GM23338 (cell line): ENCODE results near the gene TBX2. TPM values are rescaled to one million over a fixed set of nuclear protein-coding genes. Genes with fewer than 3 reads are reported as not detected.

Experiments
- ATAC-seq: fragments of 200-7000 bp; cut with Tn5 transposase; 3 replicates; pipeline ENCODE4 v1.9.1; 2020
- DNase-seq: peaks from one replicate; pipeline ENCODE4 v3.0.0-alpha.2; 2015; ENCODE audit warnings: low spot score
- H2AFZ ChIP-seq: fragments of 200-600 bp; sonication (generic); 2 replicates; pipeline ENCODE4 v1.8.0; 2016; ENCODE audit warnings: antibody characterized with exemption, mild to moderate bottlenecking, moderate library complexity
- H3F3A ChIP-seq: fragments of 200-600 bp; sonication (generic); replicated peaks from 2 replicates; pipeline ENCODE4 v1.8.0; 2017; ENCODE audit warnings: antibody characterized with exemption, mixed run types, low read depth
- H3K27ac ChIP-seq: fragments of 200-600 bp; sonication (generic); 2 replicates; pipeline ENCODE4 v1.6.1; 2016; ENCODE audit warnings: low read depth
- H3K27me3 ChIP-seq: fragments of 200-600 bp; sonication (generic); 2 replicates; pipeline ENCODE4 v1.8.0; 2016; ENCODE audit warnings: mild to moderate bottlenecking, mixed run types, moderate library complexity; ENCODE audit not compliant: insufficient read depth
- H3K36me3 ChIP-seq: fragments of 200-600 bp; sonication (generic); 2 replicates; pipeline ENCODE4 v1.8.0; 2016; ENCODE audit warnings: mild to moderate bottlenecking; ENCODE audit not compliant: insufficient read depth
- H3K4me1 ChIP-seq: fragments of 200-600 bp; sonication (generic); 2 replicates; pipeline ENCODE4 v1.8.0; 2016; ENCODE audit warnings: mild to moderate bottlenecking, moderate library complexity; ENCODE audit not compliant: insufficient read depth
- H3K4me2 ChIP-seq: fragments of 200-600 bp; sonication (generic); 2 replicates; pipeline ENCODE4 v1.7.1; 2017; ENCODE audit warnings: mixed run types
- H3K4me3 ChIP-seq: fragments of 200-600 bp; sonication (generic); 2 replicates; pipeline ENCODE4 v1.6.1; 2016; ENCODE audit warnings: mixed run types
- H3K79me2 ChIP-seq: fragments of 200-600 bp; sonication (generic); replicated peaks from 2 replicates; pipeline ENCODE4 v1.8.0; 2017; ENCODE audit warnings: mild to moderate bottlenecking; ENCODE audit not compliant: insufficient read depth
- H3K9me2 ChIP-seq: fragments of 200-600 bp; sonication (generic); 2 replicates; pipeline ENCODE4 v1.8.0; 2017; ENCODE audit not compliant: insufficient read depth
- H4K20me1 ChIP-seq: fragments of 200-600 bp; sonication (generic); replicated peaks from 2 replicates; pipeline ENCODE4 v1.8.0; 2017; ENCODE audit warnings: mild to moderate bottlenecking; ENCODE audit not compliant: insufficient read depth
- H3K27ac Mint-ChIP-seq: 2 replicates; pipeline ENCODE4 v1.8.0; 2020; ENCODE audit warnings: inconsistent platforms, mild to moderate bottlenecking, moderate library complexity, mixed read lengths
- H3K27me3 Mint-ChIP-seq: 3 replicates; pipeline ENCODE4 v1.8.0; 2022; ENCODE audit warnings: low read depth, mild to moderate bottlenecking, moderate library complexity, mixed read lengths, inconsistent platforms; ENCODE audit not compliant: insufficient read depth, poor library complexity
- H3K36me3 Mint-ChIP-seq: 3 replicates; pipeline ENCODE4 v1.8.0; 2021; ENCODE audit warnings: low read depth, mild to moderate bottlenecking, inconsistent platforms, moderate library complexity, mixed read lengths
- H3K4me1 Mint-ChIP-seq: 3 replicates; pipeline ENCODE4 v1.8.0; 2020; ENCODE audit warnings: mild to moderate bottlenecking, inconsistent platforms, mixed read lengths
- H3K4me3 Mint-ChIP-seq: 3 replicates; pipeline ENCODE4 v1.8.0; 2021; ENCODE audit warnings: moderate library complexity, mild to moderate bottlenecking, inconsistent platforms, mixed read lengths
- H3K9me3 Mint-ChIP-seq: 3 replicates; pipeline ENCODE4 v1.8.0; 2020; ENCODE audit warnings: moderate library complexity, mild to moderate bottlenecking, inconsistent platforms, mixed read lengths
- CREB1 ChIP-seq: fragments of 250-450 bp; sonication (Bioruptor Pico); IDR thresholded peaks from 2 replicates; pipeline ENCODE4 v1.5.0; 2020; ENCODE audit warnings: low read depth, mild to moderate bottlenecking, moderate library complexity
- EZH2 ChIP-seq: fragments of 200-600 bp; sonication (generic); IDR thresholded peaks from one replicate; pipeline ENCODE4 v1.8.0; 2017; ENCODE audit warnings: antibody characterized with exemption, mild to moderate bottlenecking, low read depth; ENCODE audit not compliant: unreplicated experiment
- EZH2phosphoT487 ChIP-seq: fragments of 200-600 bp; sonication (generic); IDR thresholded peaks from one replicate; pipeline ENCODE4 v1.8.1; 2018; ENCODE audit warnings: antibody characterized with exemption; ENCODE audit not compliant: unreplicated experiment
- JUNB ChIP-seq: IDR thresholded peaks from one replicate; pipeline ENCODE4 v1.6.1; 2016; ENCODE audit warnings: antibody characterized with exemption; ENCODE audit not compliant: unreplicated experiment
- NANOG ChIP-seq: IDR thresholded peaks from 2 replicates; pipeline ENCODE4 v1.6.1; 2016; ENCODE audit warnings: antibody characterized with exemption, borderline replicate concordance
- POLR2AphosphoS5 ChIP-seq: IDR thresholded peaks from 2 replicates; pipeline ENCODE4 v1.6.1; 2016; ENCODE audit warnings: antibody characterized with exemption, low read depth
- STAT1 ChIP-seq: IDR thresholded peaks from one replicate; pipeline ENCODE4 v1.6.1; 2016; ENCODE audit warnings: antibody characterized with exemption; ENCODE audit not compliant: unreplicated experiment
- ZNF114 ChIP-seq: fragments of 250-450 bp; sonication (Bioruptor Pico); IDR thresholded peaks from 2 replicates; pipeline ENCODE4 v1.5.0; 2020; ENCODE audit warnings: mild to moderate bottlenecking, moderate library complexity
- ZNF331 ChIP-seq: fragments of 250-450 bp; sonication (Bioruptor Pico); IDR thresholded peaks from 2 replicates; pipeline ENCODE4 v1.5.0; 2020; ENCODE audit warnings: low read depth, mild to moderate bottlenecking, moderate library complexity
- polyA plus RNA-seq: library from polyadenylated mRNA; unstranded; fragments of >200 nt; fragmentation: Nextera tagmentation; extraction: Ambion mirVana; gene quantifications from 2 replicates; pipeline ENCODE4 v1.2.1, GENCODE V29; 2016
- total RNA-seq: library from RNA; depleted of rRNA; stranded (reverse); fragments of >200 nt; shearing (Covaris generic); gene quantifications from 2 replicates; pipeline ENCODE4 v1.2.3, GENCODE V29; 2014
- TF ChIP-seq, protein P1 (sequence below), 2 experiments: fragments of 200-600 bp in 1 of 2; sonication (generic) in 1 of 2; conservative IDR thresholded peaks; 2 replicates each; pipeline versions ENCODE4 v1.5.1 to v1.6.1; 2016 to 2017; ENCODE audit warnings: antibody characterized with exemption in 2 of 2, low read depth in 2 of 2, mild to moderate bottlenecking in 2 of 2, moderate library complexity in 1 of 2
- TF ChIP-seq, protein P2 (sequence below): IDR thresholded peaks from one replicate; pipeline ENCODE4 v1.6.1; 2018; ENCODE audit warnings: antibody characterized with exemption; ENCODE audit not compliant: unreplicated experiment
- TF ChIP-seq, protein P3 (sequence below): fragments of 250-450 bp; sonication (Bioruptor Pico); IDR thresholded peaks from 2 replicates; pipeline ENCODE4 v1.5.0; 2020; ENCODE audit warnings: mild to moderate bottlenecking, moderate library complexity
- TF ChIP-seq, protein P4 (sequence below): IDR thresholded peaks from 2 replicates; pipeline ENCODE4 v1.6.1; 2016; ENCODE audit warnings: antibody characterized with exemption

TBX2 gene
- total and polyA plus RNA-seq, 2 experiments from 2014 or later = not detected

DNA sequence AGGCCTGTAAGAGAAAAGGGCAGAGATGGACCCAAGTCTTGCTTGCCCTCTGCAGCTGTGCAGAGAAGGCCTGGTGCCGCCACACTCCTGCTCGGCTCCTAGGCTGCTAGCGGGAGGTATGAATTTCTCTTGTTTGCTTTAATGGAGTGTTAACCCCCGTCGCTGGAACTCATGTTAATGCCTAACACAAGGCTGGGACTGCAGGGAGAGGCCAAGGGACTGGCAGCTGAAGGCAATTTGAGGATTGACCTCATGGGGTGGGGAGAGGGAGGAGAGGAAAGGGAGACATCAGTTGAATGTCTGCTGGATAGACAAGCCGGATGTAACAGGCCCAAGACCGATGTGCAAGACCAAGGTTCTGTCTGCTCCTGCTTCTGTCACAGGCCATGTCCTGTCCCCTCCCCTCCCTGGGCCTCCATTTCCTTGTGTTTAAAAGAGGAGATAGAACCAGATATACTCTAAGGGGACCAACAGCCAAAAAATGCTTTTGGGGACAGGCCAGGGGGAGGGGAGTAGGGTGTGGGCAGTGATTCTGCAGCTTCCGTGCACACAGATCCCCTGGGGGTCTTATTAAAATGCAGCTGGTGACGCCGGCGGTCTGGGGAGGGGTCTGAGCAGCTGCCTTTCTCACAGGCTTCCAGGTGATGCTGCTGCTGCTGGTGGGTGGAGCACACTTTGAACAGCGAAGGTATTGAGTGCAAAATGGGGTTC is 46.7 kb upstream of the TBX2 start:
- ATAC-seq = peak; percentile 72
- H3K4me3 ChIP-seq = no peak overlapping the region
- H3K27ac ChIP-seq = no peak overlapping the region
- no peak overlapping the region for H3K27ac Mint-ChIP-seq
- no peaks in the 10 kb centered on the region for H3K79me2 ChIP-seq
- H3K9me2 ChIP-seq = no peaks in the 10 kb centered on the region
- no peaks in the 10 kb centered on the region for H3K27me3 ChIP-seq
- H3K4me1 Mint-ChIP-seq = peaks cover 16% of the 10 kb centered on the region
- no peak overlapping the region for H2AFZ ChIP-seq
- H3K27me3 Mint-ChIP-seq = peaks cover 6% of the 10 kb centered on the region
- 0 out of 2 replicates have a peak overlapping the region, but pooled peaks have one; percentile 8 for H3K4me2 ChIP-seq
- TF ChIP-seq, protein P1, sequence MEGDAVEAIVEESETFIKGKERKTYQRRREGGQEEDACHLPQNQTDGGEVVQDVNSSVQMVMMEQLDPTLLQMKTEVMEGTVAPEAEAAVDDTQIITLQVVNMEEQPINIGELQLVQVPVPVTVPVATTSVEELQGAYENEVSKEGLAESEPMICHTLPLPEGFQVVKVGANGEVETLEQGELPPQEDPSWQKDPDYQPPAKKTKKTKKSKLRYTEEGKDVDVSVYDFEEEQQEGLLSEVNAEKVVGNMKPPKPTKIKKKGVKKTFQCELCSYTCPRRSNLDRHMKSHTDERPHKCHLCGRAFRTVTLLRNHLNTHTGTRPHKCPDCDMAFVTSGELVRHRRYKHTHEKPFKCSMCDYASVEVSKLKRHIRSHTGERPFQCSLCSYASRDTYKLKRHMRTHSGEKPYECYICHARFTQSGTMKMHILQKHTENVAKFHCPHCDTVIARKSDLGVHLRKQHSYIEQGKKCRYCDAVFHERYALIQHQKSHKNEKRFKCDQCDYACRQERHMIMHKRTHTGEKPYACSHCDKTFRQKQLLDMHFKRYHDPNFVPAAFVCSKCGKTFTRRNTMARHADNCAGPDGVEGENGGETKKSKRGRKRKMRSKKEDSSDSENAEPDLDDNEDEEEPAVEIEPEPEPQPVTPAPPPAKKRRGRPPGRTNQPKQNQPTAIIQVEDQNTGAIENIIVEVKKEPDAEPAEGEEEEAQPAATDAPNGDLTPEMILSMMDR (conservative IDR thresholded peaks at IDR 0.05; ENCODE audit: low read depth in 2 of 2) = no peak
- TF ChIP-seq, protein P2, sequence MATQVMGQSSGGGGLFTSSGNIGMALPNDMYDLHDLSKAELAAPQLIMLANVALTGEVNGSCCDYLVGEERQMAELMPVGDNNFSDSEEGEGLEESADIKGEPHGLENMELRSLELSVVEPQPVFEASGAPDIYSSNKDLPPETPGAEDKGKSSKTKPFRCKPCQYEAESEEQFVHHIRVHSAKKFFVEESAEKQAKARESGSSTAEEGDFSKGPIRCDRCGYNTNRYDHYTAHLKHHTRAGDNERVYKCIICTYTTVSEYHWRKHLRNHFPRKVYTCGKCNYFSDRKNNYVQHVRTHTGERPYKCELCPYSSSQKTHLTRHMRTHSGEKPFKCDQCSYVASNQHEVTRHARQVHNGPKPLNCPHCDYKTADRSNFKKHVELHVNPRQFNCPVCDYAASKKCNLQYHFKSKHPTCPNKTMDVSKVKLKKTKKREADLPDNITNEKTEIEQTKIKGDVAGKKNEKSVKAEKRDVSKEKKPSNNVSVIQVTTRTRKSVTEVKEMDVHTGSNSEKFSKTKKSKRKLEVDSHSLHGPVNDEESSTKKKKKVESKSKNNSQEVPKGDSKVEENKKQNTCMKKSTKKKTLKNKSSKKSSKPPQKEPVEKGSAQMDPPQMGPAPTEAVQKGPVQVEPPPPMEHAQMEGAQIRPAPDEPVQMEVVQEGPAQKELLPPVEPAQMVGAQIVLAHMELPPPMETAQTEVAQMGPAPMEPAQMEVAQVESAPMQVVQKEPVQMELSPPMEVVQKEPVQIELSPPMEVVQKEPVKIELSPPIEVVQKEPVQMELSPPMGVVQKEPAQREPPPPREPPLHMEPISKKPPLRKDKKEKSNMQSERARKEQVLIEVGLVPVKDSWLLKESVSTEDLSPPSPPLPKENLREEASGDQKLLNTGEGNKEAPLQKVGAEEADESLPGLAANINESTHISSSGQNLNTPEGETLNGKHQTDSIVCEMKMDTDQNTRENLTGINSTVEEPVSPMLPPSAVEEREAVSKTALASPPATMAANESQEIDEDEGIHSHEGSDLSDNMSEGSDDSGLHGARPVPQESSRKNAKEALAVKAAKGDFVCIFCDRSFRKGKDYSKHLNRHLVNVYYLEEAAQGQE = no peak
- no peak for TF ChIP-seq CREB1 (CRISPR knock-in tag)
- TF ChIP-seq ZNF114 (CRISPR knock-in tag) = no peak
- no peak for TF ChIP-seq POLR2AphosphoS5
- TF ChIP-seq, protein P3, sequence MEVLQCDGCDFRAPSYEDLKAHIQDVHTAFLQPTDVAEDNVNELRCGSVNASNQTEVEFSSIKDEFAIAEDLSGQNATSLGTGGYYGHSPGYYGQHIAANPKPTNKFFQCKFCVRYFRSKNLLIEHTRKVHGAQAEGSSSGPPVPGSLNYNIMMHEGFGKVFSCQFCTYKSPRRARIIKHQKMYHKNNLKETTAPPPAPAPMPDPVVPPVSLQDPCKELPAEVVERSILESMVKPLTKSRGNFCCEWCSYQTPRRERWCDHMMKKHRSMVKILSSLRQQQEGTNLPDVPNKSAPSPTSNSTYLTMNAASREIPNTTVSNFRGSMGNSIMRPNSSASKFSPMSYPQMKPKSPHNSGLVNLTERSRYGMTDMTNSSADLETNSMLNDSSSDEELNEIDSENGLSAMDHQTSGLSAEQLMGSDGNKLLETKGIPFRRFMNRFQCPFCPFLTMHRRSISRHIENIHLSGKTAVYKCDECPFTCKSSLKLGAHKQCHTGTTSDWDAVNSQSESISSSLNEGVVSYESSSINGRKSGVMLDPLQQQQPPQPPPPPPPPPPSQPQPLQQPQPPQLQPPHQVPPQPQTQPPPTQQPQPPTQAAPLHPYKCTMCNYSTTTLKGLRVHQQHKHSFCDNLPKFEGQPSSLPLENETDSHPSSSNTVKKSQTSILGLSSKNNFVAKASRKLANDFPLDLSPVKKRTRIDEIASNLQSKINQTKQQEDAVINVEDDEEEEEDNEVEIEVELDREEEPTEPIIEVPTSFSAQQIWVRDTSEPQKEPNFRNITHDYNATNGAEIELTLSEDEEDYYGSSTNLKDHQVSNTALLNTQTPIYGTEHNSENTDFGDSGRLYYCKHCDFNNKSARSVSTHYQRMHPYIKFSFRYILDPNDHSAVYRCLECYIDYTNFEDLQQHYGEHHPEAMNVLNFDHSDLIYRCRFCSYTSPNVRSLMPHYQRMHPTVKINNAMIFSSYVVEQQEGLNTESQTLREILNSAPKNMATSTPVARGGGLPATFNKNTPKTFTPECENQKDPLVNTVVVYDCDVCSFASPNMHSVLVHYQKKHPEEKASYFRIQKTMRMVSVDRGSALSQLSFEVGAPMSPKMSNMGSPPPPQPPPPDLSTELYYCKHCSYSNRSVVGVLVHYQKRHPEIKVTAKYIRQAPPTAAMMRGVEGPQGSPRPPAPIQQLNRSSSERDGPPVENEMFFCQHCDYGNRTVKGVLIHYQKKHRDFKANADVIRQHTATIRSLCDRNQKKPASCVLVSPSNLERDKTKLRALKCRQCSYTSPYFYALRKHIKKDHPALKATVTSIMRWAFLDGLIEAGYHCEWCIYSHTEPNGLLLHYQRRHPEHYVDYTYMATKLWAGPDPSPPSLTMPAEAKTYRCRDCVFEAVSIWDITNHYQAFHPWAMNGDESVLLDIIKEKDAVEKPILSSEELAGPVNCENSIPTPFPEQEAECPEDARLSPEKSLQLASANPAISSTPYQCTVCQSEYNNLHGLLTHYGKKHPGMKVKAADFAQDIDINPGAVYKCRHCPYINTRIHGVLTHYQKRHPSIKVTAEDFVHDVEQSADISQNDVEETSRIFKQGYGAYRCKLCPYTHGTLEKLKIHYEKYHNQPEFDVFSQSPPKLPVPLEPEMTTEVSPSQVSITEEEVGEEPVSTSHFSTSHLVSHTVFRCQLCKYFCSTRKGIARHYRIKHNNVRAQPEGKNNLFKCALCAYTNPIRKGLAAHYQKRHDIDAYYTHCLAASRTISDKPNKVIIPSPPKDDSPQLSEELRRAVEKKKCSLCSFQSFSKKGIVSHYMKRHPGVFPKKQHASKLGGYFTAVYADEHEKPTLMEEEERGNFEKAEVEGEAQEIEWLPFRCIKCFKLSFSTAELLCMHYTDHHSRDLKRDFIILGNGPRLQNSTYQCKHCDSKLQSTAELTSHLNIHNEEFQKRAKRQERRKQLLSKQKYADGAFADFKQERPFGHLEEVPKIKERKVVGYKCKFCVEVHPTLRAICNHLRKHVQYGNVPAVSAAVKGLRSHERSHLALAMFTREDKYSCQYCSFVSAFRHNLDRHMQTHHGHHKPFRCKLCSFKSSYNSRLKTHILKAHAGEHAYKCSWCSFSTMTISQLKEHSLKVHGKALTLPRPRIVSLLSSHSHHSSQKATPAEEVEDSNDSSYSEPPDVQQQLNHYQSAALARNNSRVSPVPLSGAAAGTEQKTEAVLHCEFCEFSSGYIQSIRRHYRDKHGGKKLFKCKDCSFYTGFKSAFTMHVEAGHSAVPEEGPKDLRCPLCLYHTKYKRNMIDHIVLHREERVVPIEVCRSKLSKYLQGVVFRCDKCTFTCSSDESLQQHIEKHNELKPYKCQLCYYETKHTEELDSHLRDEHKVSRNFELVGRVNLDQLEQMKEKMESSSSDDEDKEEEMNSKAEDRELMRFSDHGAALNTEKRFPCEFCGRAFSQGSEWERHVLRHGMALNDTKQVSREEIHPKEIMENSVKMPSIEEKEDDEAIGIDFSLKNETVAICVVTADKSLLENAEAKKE = no peak
- TF ChIP-seq, protein P4, sequence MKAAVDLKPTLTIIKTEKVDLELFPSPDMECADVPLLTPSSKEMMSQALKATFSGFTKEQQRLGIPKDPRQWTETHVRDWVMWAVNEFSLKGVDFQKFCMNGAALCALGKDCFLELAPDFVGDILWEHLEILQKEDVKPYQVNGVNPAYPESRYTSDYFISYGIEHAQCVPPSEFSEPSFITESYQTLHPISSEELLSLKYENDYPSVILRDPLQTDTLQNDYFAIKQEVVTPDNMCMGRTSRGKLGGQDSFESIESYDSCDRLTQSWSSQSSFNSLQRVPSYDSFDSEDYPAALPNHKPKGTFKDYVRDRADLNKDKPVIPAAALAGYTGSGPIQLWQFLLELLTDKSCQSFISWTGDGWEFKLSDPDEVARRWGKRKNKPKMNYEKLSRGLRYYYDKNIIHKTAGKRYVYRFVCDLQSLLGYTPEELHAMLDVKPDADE = no peak
- TF ChIP-seq EZH2 = no peak
- TF ChIP-seq JUNB = no peak
- TF ChIP-seq EZH2phosphoT487 = no peak
- TF ChIP-seq NANOG = no peak
- no peak for TF ChIP-seq ZNF331 (CRISPR knock-in tag)
- TF ChIP-seq STAT1 = no peak
- no peaks in the 10 kb centered on the region for H3K36me3 ChIP-seq
- H3K4me1 ChIP-seq = no peaks in the 10 kb centered on the region
- no peaks in the 10 kb centered on the region for H3K36me3 Mint-ChIP-seq
- H3F3A ChIP-seq = no peaks in the 10 kb centered on the region
- no peaks in the 10 kb centered on the region for H4K20me1 ChIP-seq
- no peak for DNase-seq
- no peak overlapping the region for H3K4me3 Mint-ChIP-seq
- no peaks in the 10 kb centered on the region for H3K9me3 Mint-ChIP-seq
